Tibial nerve (tissue), 4 donors: ENCODE measurements around the gene TUBB3. TPM values are rescaled to one million over a fixed set of nuclear protein-coding genes. Genes with fewer than 3 reads are reported as not detected.
A peak's percentile ranks its signal among the peaks of the same experiment; 100 is the strongest.

Experiments used
- DNase-seq, 2 donors: peaks; one replicate each; pipeline ENCODE4 v3.0.0-alpha.2; 2019; ENCODE audit warnings: low spot score in 2 of 2
- H3K27ac ChIP-seq, 4 donors: fragments of 200-600 bp; sonication (generic) in 3 of 4; one replicate each; pipeline ENCODE4 v1.5.1; 2017 to 2019; ENCODE audit warnings: mild to moderate bottlenecking in 1 of 4
- H3K27me3 ChIP-seq, 2 donors: fragments of 200-600 bp; sonication (generic) in 1 of 2; one replicate each; pipeline versions ENCODE4 v1.5.1 to v1.6.0; 2017 to 2019
- H3K36me3 ChIP-seq, 3 donors: fragments of 200-600 bp; sonication (generic); one replicate each; pipeline ENCODE4 v1.5.1; 2018 to 2019
- H3K4me1 ChIP-seq, 4 donors: fragments of 200-600 bp; sonication (generic) in 3 of 4; one replicate each; pipeline ENCODE4 v1.5.1; 2017 to 2019
- H3K4me3 ChIP-seq, 4 donors: fragments of 200-600 bp; sonication (generic) in 3 of 4; one replicate each; pipeline ENCODE4 v1.5.1; 2017 to 2019; ENCODE audit warnings: mild to moderate bottlenecking in 1 of 4, moderate library complexity in 1 of 4
- H3K9me3 ChIP-seq, 4 donors: fragments of 200-600 bp; sonication (generic) in 3 of 4; one replicate each; pipeline ENCODE4 v1.5.1; 2017 to 2019
- EP300 ChIP-seq, 2 donors: sonication (generic); formaldehyde crosslinking; IDR thresholded peaks; one replicate each; pipeline ENCODE4 v1.6.1; 2017; ENCODE audit warnings: antibody characterized with exemption in 2 of 2, mild to moderate bottlenecking in 1 of 2
- POLR2A ChIP-seq, 2 donors: fragments of 450-650 bp; IDR thresholded peaks; one replicate each; pipeline ENCODE4 v1.6.1; 2017; ENCODE audit warnings: antibody characterized with exemption in 2 of 2, mild to moderate bottlenecking in 2 of 2, moderate library complexity in 2 of 2
- WGBS, 2 donors: methylation state at CpG; one replicate each; pipeline ENCODE4 v1.1.5; 2018; 5-methylcytosine and 5-hydroxymethylcytosine counted together
- total RNA-seq, 4 donors: library from RNA; depleted of rRNA; stranded (reverse); fragments of >200 nt; gene quantifications; one replicate each; pipeline ENCODE4 v1.1.0, GENCODE V29; 2016
- TF ChIP-seq, protein P1 (sequence below), 5 experiments: fragments of 200-600 bp in 3 of 5; fragments of 450-650 bp in 2 of 5; sonication (generic) in 3 of 5; IDR thresholded peaks; one replicate each; pipeline ENCODE4 v1.5.1; 2016 to 2019; ENCODE audit warnings: antibody characterized with exemption in 5 of 5, mild to moderate bottlenecking in 3 of 5, moderate library complexity in 2 of 5

The TUBB3 gene
- total RNA-seq, 4 donors from 2014 or later = 0.59 to 12.0 (median 3.5) TPM; not detected in 1

DNA sequence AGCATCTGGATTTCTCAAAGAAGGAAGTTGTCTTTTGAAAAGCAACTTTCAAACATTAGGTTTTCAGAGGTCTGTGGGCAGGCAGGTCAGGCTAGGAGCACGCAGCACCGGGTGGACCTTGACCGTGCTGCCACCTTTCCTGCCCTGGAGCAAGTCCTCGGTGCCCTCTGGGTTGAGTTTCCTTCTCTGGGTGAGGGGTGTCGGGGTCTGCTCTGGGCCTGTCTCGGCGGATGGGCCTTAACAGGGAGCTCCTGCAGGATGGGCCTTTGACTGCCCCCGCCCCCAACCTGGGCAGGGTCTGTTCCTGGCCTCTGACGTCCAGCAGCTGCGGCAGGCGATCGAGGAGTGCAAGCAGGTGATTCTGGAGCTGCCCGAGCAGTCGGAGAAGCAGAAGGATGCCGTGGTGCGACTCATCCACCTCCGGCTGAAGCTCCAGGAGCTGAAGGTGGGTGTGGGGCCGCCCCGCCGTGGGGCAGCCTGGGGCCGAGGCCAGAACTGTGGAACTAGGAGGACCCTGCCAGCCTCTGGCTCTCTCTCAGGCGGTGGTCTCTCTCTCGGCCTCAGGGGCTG is 34.2 kb downstream of the TUBB3 start:
- no peaks in the 10 kb centered on the region for H3K27me3 ChIP-seq
- H3K36me3 ChIP-seq = peaks cover 0 to 87% (median 0%) of the 10 kb centered on the region in 3 donors
- no peak for DNase-seq
- WGBS, 2 donors = 80 to 87% methylated on average over 13 to 23 of the region's 23 CpGs
- peak overlapping the region in 1 of 4 donors; percentile 34 for H3K4me3 ChIP-seq
- no peak overlapping the region for H3K27ac ChIP-seq
- TF ChIP-seq, protein P1, sequence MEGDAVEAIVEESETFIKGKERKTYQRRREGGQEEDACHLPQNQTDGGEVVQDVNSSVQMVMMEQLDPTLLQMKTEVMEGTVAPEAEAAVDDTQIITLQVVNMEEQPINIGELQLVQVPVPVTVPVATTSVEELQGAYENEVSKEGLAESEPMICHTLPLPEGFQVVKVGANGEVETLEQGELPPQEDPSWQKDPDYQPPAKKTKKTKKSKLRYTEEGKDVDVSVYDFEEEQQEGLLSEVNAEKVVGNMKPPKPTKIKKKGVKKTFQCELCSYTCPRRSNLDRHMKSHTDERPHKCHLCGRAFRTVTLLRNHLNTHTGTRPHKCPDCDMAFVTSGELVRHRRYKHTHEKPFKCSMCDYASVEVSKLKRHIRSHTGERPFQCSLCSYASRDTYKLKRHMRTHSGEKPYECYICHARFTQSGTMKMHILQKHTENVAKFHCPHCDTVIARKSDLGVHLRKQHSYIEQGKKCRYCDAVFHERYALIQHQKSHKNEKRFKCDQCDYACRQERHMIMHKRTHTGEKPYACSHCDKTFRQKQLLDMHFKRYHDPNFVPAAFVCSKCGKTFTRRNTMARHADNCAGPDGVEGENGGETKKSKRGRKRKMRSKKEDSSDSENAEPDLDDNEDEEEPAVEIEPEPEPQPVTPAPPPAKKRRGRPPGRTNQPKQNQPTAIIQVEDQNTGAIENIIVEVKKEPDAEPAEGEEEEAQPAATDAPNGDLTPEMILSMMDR (IDR thresholded peaks at IDR 0.05) = no peak
- no peak for TF ChIP-seq EP300 (IDR thresholded peaks at IDR 0.05)
- H3K9me3 ChIP-seq = no peaks in the 10 kb centered on the region
- no peaks in the 10 kb centered on the region for H3K4me1 ChIP-seq

DNA sequence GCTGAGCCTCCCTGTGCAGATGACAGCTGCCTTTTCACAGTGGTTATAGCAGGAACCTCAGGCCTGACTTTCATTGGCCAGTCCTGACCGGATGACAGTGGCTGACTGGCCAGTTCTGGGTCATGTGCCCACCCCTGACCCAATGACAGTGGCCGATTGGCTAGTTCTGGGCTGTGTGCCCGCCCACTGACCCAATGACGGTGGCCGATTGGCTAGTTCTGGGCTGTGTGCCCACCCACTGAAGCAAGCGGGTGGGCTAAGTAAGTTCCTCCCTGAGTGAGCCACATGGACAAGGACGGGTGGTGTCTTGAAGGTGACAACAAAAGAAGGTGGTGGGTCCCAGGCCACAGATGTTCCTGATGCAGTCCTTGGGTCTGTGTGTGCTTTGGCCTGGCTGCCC is 34.9 kb downstream of the TUBB3 start:
- Histone ChIP-seq H3K27me3 (no peaks in the 10 kb centered on the region), H3K9me3 (no peaks in the 10 kb centered on the region), H3K4me3 (peak overlapping the region in 1 of 4 donors; percentile 34), H3K4me1 (no peaks in the 10 kb centered on the region), H3K27ac (no peak overlapping the region), H3K36me3 (peaks cover 0 to 94% (median 0%) of the 10 kb centered on the region in 3 donors)
- TF ChIP-seq POLR2A (IDR thresholded peaks at IDR 0.05) = no peak
- TF ChIP-seq, protein P1 (IDR thresholded peaks at IDR 0.05) = no peak
- no peak for TF ChIP-seq EP300 (IDR thresholded peaks at IDR 0.05)
- WGBS, 2 donors = 81 to 85% methylated on average over 5 to 7 of the region's 7 CpGs
- no peak for DNase-seq

GRCh38 chr16:89958596-89958995 is 35.5 kb downstream of the TUBB3 start:
- Histone ChIP-seq H3K36me3 (peaks cover 0 to 98% (median 0%) of the 10 kb centered on the region in 3 donors), H3K4me1 (no peaks in the 10 kb centered on the region), H3K4me3 (no peak overlapping the region), H3K27me3 (no peaks in the 10 kb centered on the region), H3K27ac (no peak overlapping the region), H3K9me3 (no peaks in the 10 kb centered on the region)
- DNase-seq = no peak
- TF ChIP-seq EP300 (IDR thresholded peaks at IDR 0.05) = no peak
- TF ChIP-seq POLR2A (IDR thresholded peaks at IDR 0.05) = no peak
- TF ChIP-seq, protein P1 (IDR thresholded peaks at IDR 0.05) = no peak
- 89 to 92% methylated on average over 10 of the region's 10 CpGs for WGBS, 2 donors

GRCh38 chr16:89960966-89961365 is 37.8 kb downstream of the TUBB3 start:
- TF ChIP-seq EP300 (IDR thresholded peaks at IDR 0.05) (no peak), POLR2A (IDR thresholded peaks at IDR 0.05) (no peak)
- TF ChIP-seq, protein P1 (IDR thresholded peaks at IDR 0.05) = no peak
- DNase-seq = no peak
- 92 to 96% methylated on average over 13 of the region's 13 CpGs for WGBS, 2 donors
- Histone ChIP-seq H3K9me3 (no peaks in the 10 kb centered on the region), H3K4me1 (no peaks in the 10 kb centered on the region), H3K27me3 (no peaks in the 10 kb centered on the region), H3K36me3 (peaks cover 0 to 96% (median 0%) of the 10 kb centered on the region in 3 donors), H3K4me3 (no peak overlapping the region), H3K27ac (no peak overlapping the region)

DNA sequence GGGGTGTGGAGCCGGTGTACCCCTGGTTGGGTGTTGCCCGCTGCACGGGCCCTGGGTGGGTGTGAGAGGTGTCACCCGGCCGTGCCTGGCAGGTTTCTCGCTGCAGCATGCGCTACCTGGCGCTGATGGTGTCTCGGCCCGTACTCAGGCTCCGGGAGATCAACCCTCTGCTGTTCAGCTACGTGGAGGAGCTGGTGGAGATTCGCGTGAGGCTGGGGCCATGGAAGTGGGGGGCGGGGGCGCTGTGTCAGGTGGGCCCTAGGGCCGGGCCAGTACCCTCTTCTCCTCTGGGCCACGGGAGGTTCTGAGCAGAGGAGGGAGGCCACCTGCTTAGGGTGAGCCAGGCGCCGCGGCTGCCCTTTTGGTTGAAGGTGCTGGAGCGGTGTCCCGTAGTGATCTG is 38.8 kb downstream of the TUBB3 start:
- 95 to 97% methylated on average over 16 to 23 of the region's 23 CpGs for WGBS, 2 donors
- H3K36me3 ChIP-seq = peaks cover 0 to 96% (median 0%) of the 10 kb centered on the region in 3 donors

More for the DNA sequence above, 38.8 kb downstream of the TUBB3 start:
- Histone ChIP-seq H3K27me3 (no peaks in the 10 kb centered on the region), H3K4me1 (no peaks in the 10 kb centered on the region), H3K4me3 (no peak overlapping the region), H3K27ac (no peak overlapping the region), H3K9me3 (no peaks in the 10 kb centered on the region)
- TF ChIP-seq POLR2A (IDR thresholded peaks at IDR 0.05) (no peak), EP300 (IDR thresholded peaks at IDR 0.05) (no peak)
- TF ChIP-seq, protein P1 (IDR thresholded peaks at IDR 0.05) = no peak
- DNase-seq = no peak
